Measurements from ENCODE around the gene ELAVL2. TPM values are rescaled to one million over a fixed set of nuclear protein-coding genes. Genes with fewer than 3 reads are reported as not detected.

ELAVL2 gene
- total RNA-seq, 1 experiment from 2014 or later = 16.8 TPM

DNA sequence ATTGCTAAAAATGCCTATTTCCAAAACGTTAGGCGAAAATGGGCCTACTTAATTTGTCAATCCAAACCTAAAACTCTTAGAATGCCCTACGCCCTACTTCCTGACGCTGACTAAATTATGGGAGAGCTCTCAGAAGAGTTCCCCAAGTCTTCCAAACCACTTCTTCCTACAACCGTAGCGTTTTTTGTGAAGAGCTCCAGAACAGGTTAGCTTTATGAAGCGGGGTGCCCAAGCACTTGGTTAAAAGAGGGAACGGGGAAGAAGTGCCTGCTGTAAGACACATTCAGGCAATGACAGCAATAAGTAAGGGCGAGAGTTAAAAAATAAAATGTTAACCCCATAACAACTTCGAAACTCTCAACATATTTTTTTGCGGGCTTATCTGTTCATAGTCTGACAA, 2.8 kb downstream of the ELAVL2 start:
- peaks cover 8% of the 10 kb centered on the region; the same call in 1 of the 2 replicates for H3K27me3 ChIP-seq (ENCODE audit: insufficient read depth, low read length)
- H4K20me1 ChIP-seq (ENCODE audit: control insufficient read depth, insufficient read depth, insufficient read length) = no peaks in the 10 kb centered on the region
- H3K9ac ChIP-seq (ENCODE audit: extremely low read depth, insufficient read length, low read length) = no peak overlapping the region
- H2BK20ac ChIP-seq (ENCODE audit: low read depth, low read length, poor library complexity, severe bottlenecking) = no peak overlapping the region
- peaks cover 24% of the 10 kb centered on the region for H3K27me3 Mint-ChIP-seq (ENCODE audit: low read depth)
- no peaks in the 10 kb centered on the region for H3K79me1 ChIP-seq (ENCODE audit: insufficient read depth, low read depth, low read length, poor library complexity, severe bottlenecking)
- H3K79me2 ChIP-seq (ENCODE audit: insufficient read depth, low read length) = peaks cover 13% of the 10 kb centered on the region; the same call in 1 of the 2 replicates
- no peak overlapping the region for H3K27ac ChIP-seq (ENCODE audit: insufficient read length, low read depth, low read length)
- H3K9me3 ChIP-seq (ENCODE audit: control insufficient read depth, low read depth, low read length) = no peaks in the 10 kb centered on the region
- no peak overlapping the region for H3K56ac ChIP-seq (ENCODE audit: insufficient read length, low read depth, low read length)
- no peak overlapping the region for H2AK5ac ChIP-seq (ENCODE audit: insufficient read length, low read length)
- H3K18ac ChIP-seq (ENCODE audit: insufficient read length, low read depth, low read length) = no peak overlapping the region
- no peak overlapping the region for H4K5ac ChIP-seq (ENCODE audit: insufficient read length, low read depth, low read length)
- no CpG with 5 or more reads among the region's 11 CpGs for WGBS (ENCODE audit: extremely low coverage, insufficient read length, low lambda C conversion rate)
- no peaks in the 10 kb centered on the region; a peak in 1 of 7 replicates for H3K36me3 Mint-ChIP-seq (ENCODE audit: insufficient read depth in 1 of 3, low read depth in 3 of 3)
- no peak overlapping the region for H3T11ph ChIP-seq (ENCODE audit: low read length)
- no peak overlapping the region for H2BK5ac ChIP-seq (ENCODE audit: insufficient read length, low read length)
- H2BK120ac ChIP-seq (ENCODE audit: low read depth, low read length, poor library complexity, severe bottlenecking) = no peak overlapping the region
- no peak overlapping the region for H3K4me3 Mint-ChIP-seq
- H3K23ac ChIP-seq (ENCODE audit: insufficient read length, low read depth, low read length) = no peak overlapping the region
- H3K23me2 ChIP-seq (ENCODE audit: insufficient read length, low read depth, low read length, poor library complexity, severe bottlenecking) = peaks cover 52% of the 10 kb centered on the region
- H4K91ac ChIP-seq (ENCODE audit: insufficient read length, low read depth, low read length) = no peak overlapping the region
- peaks cover 13% of the 10 kb centered on the region; the same call in 1 of the 2 replicates for H3K4me1 ChIP-seq (ENCODE audit: insufficient read depth, low read length)
- H3K14ac ChIP-seq (ENCODE audit: insufficient read depth, low read length) = no peak overlapping the region
- H3K4me1 Mint-ChIP-seq = peaks cover 28 to 39% of the 10 kb centered on the region in 2 experiments
- DNase-seq = no peak
- no peak overlapping the region for H2BK12ac ChIP-seq (ENCODE audit: insufficient read length, low read depth, low read length)
- H3K27ac Mint-ChIP-seq = no peak overlapping the region
- H3K4ac ChIP-seq (ENCODE audit: low read depth, low read length) = no peak overlapping the region
- H4K8ac ChIP-seq (replicated peaks; ENCODE audit: insufficient read length, low read depth, low read length) = no peak overlapping the region
- H3K9me3 Mint-ChIP-seq = no peaks in the 10 kb centered on the region
- no peak overlapping the region for H2BK15ac ChIP-seq (ENCODE audit: low read depth, low read length)
- peak overlapping the region; percentile 92 for H3K4me2 ChIP-seq (ENCODE audit: insufficient read depth, insufficient read length, low read length)
- no peak for TF ChIP-seq CTCF (conservative IDR thresholded peaks at IDR 0.05)
- H2AFZ ChIP-seq (ENCODE audit: low read length) = no peak overlapping the region
